Amygdala (tissue), 56 donors: ENCODE data around the gene KIAA1614.

ENCODE experiments used
- DNase-seq, 56 donors: peaks; one replicate each; lab custom pipeline; 2025; lab: John Stamatoyannopoulos, UW

Gene KIAA1614

GRCh38 chr1:180981596-180982387, 69.1 kb downstream of the KIAA1614 start:
- peak in 1 of 56 donors; percentile 21 for DNase-seq

GRCh38 chr1:180982422-180982821, 69.7 kb downstream of the KIAA1614 start:
- DNase-seq, result peak in 2 of 56 donors; percentile 12 to 24

- DNase-seq, result peak in 7 of 56 donors; percentile 24 to 57 (median 31)
These were observed 75.6 kb downstream of the KIAA1614 start for GRCh38 chr1:180988253-180988752.

GRCh38 chr1:180994262-180994661, 81.6 kb downstream of the KIAA1614 start:
- DNase-seq, result no peak

GRCh38 chr1:180997843-180998504, 85.3 kb downstream of the KIAA1614 start:
- DNase-seq, result no peak
